ENCODE measurements around the gene ADARB2. TPM values are rescaled to one million over a fixed set of nuclear protein-coding genes. Genes with fewer than 3 reads are reported as not detected.
"Not testable (repeated sequence)": the region's sequence is repeated elsewhere in the genome, so short reads cannot be mapped to it uniquely, and the experiment has no call there.

Gene ADARB2
- total RNA-seq, 6 experiments from 2014 or later: not detected

- DNase-seq: no peak
- H3K9me3 Mint-ChIP-seq: peaks cover 77% of the 10 kb centered on the region
- no peak for TF ChIP-seq CTCF (IDR thresholded peaks at IDR 0.05)
- no peak overlapping the region for H3K27ac Mint-ChIP-seq
- H3K4me1 Mint-ChIP-seq (ENCODE audit: low read depth): no peaks in the 10 kb centered on the region
- peaks cover 5% of the 10 kb centered on the region; the same call in 1 of the 2 replicates for H3K36me3 Mint-ChIP-seq (ENCODE audit: low read depth)
- no peak overlapping the region for H3K4me3 Mint-ChIP-seq
- no peaks in the 10 kb centered on the region; the same call in 1 of the 2 replicates for H3K27me3 Mint-ChIP-seq (ENCODE audit: insufficient read depth)
Observed at GRCh38 chr10:1776127-1776662, 38.9 kb upstream of the ADARB2 start.

- Mint-ChIP-seq H3K27ac (no peak overlapping the region), H3K36me3 (ENCODE audit: low read depth) (peaks cover 5% of the 10 kb centered on the region; the same call in 1 of the 2 replicates), H3K4me3 (no peak overlapping the region), H3K9me3 (peaks cover 76% of the 10 kb centered on the region), H3K4me1 (ENCODE audit: low read depth) (no peaks in the 10 kb centered on the region), H3K27me3 (ENCODE audit: insufficient read depth) (no peaks in the 10 kb centered on the region; the same call in 1 of the 2 replicates)
- no peak for TF ChIP-seq CTCF (IDR thresholded peaks at IDR 0.05)
- no peak for DNase-seq
Observed at GRCh38 chr10:1774796-1775195, 37.5 kb upstream of the ADARB2 start.

GRCh38 chr10:1773204-1773603 lies 35.9 kb upstream of the ADARB2 start:
- peaks cover 62% of the 10 kb centered on the region for H3K9me3 Mint-ChIP-seq
- H3K27me3 Mint-ChIP-seq (ENCODE audit: insufficient read depth); H3K4me3 Mint-ChIP-seq; H3K27ac Mint-ChIP-seq; DNase-seq; H3K4me1 Mint-ChIP-seq (ENCODE audit: low read depth); H3K36me3 Mint-ChIP-seq (ENCODE audit: low read depth): not testable (repeated sequence)

GRCh38 chr10:1766049-1766448 lies 28.7 kb upstream of the ADARB2 start:
- no peak for TF ChIP-seq CTCF (IDR thresholded peaks at IDR 0.05)
- no peaks in the 10 kb centered on the region for H3K4me1 Mint-ChIP-seq (ENCODE audit: low read depth)
- H3K9me3 Mint-ChIP-seq: peaks cover 29% of the 10 kb centered on the region
- H3K36me3 Mint-ChIP-seq (ENCODE audit: low read depth): peaks cover 5% of the 10 kb centered on the region; the same call in 1 of the 2 replicates
- no peak overlapping the region for H3K4me3 Mint-ChIP-seq
- no peaks in the 10 kb centered on the region for H3K27me3 Mint-ChIP-seq (ENCODE audit: insufficient read depth)
- H3K27ac Mint-ChIP-seq: no peak overlapping the region
- no peak for DNase-seq

- H3K36me3 Mint-ChIP-seq (ENCODE audit: low read depth): peaks cover 5% of the 10 kb centered on the region; the same call in 1 of the 2 replicates
- DNase-seq: no peak
- no peaks in the 10 kb centered on the region; the same call in 1 of the 2 replicates for H3K27me3 Mint-ChIP-seq (ENCODE audit: insufficient read depth)
- no peak for TF ChIP-seq CTCF (IDR thresholded peaks at IDR 0.05)
- H3K4me3 Mint-ChIP-seq: no peak overlapping the region
- H3K9me3 Mint-ChIP-seq: peaks cover 57% of the 10 kb centered on the region
- H3K4me1 Mint-ChIP-seq (ENCODE audit: low read depth): no peaks in the 10 kb centered on the region
- H3K27ac Mint-ChIP-seq: no peak overlapping the region
Observed at GRCh38 chr10:1762076-1762475, 24.8 kb upstream of the ADARB2 start.

GRCh38 chr10:1754506-1755153 lies 17.3 kb upstream of the ADARB2 start:
- no peak for DNase-seq
- Mint-ChIP-seq H3K4me3 (no peak overlapping the region), H3K4me1 (ENCODE audit: low read depth) (no peaks in the 10 kb centered on the region), H3K9me3 (peaks cover 43% of the 10 kb centered on the region), H3K27ac (no peak overlapping the region), H3K36me3 (ENCODE audit: low read depth) (peaks cover 2% of the 10 kb centered on the region; the same call in 1 of the 2 replicates), H3K27me3 (ENCODE audit: insufficient read depth) (no peaks in the 10 kb centered on the region; the same call in 1 of the 2 replicates)
- no peak for TF ChIP-seq CTCF (IDR thresholded peaks at IDR 0.05)

Data from HFFc6 (cell line).